ENCODE data around the gene TMEM150C. TPM values are rescaled to one million over a fixed set of nuclear protein-coding genes. Genes with fewer than 3 reads are reported as not detected.

Gene TMEM150C
- total RNA-seq = 4.9 and 5.3 TPM in 2 replicates

DNA sequence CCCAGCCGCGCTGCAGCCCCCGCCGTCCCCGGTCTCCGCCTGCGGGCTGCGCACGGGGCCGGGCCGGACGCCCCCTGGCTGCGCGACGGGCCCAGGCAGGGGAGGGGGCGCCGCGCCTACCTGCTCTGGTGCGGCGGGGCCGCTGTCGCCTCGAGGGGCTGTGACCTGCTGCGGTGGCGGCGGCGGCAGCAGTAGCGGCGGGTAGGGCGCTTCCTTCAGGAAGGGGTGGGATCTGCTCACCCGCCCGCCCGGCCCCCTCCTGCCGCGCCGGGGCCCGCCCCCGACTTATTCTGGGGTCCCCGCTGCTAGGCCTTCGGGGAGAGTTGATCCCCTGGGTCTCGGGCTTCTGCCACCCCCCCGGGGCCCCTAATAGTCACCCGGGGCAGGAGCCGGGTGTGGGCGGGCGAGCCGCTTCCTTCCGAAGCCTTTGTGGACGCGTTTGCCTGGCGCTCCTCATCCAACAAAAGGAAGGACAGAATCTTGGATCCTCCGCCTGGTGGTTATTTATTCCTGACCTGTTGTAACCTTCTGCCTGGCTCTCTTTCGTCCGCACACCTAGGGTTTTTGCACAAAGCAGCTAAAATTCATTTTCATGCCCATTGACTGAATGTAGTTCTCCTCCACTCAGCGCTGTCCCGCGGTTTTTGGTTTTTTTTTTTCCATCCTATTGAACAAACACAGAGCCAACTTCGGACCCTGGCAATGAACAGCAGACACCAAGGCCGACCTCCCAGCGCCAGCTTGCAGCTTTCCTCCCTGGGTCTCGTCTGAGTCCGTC lies at the start of gene TMEM150C:
TMEM150C (minus strand) TSS at position 203 of the 778 bp plus-strand sequence. CDS start 57,331 bp downstream, outside the sequence.
- H3K36me3 ChIP-seq (ENCODE audit: control insufficient read depth, insufficient read depth, low read length) = no peaks in the 10 kb centered on the region
- DNase-seq (ENCODE audit: low read depth) = no peak
- H3K27me3 ChIP-seq (ENCODE audit: control insufficient read depth, insufficient read depth, low read length) = peaks cover 3% of the 10 kb centered on the region
- TF ChIP-seq, protein P1, sequence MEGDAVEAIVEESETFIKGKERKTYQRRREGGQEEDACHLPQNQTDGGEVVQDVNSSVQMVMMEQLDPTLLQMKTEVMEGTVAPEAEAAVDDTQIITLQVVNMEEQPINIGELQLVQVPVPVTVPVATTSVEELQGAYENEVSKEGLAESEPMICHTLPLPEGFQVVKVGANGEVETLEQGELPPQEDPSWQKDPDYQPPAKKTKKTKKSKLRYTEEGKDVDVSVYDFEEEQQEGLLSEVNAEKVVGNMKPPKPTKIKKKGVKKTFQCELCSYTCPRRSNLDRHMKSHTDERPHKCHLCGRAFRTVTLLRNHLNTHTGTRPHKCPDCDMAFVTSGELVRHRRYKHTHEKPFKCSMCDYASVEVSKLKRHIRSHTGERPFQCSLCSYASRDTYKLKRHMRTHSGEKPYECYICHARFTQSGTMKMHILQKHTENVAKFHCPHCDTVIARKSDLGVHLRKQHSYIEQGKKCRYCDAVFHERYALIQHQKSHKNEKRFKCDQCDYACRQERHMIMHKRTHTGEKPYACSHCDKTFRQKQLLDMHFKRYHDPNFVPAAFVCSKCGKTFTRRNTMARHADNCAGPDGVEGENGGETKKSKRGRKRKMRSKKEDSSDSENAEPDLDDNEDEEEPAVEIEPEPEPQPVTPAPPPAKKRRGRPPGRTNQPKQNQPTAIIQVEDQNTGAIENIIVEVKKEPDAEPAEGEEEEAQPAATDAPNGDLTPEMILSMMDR (IDR thresholded peaks at IDR 0.05; ENCODE audit: insufficient read depth, low read length, poor library complexity, severe bottlenecking) = no peak
- H3K4me3 ChIP-seq (ENCODE audit: low read depth, low read length) = peak within 1 kb of the TSS; percentile 48

DNA sequence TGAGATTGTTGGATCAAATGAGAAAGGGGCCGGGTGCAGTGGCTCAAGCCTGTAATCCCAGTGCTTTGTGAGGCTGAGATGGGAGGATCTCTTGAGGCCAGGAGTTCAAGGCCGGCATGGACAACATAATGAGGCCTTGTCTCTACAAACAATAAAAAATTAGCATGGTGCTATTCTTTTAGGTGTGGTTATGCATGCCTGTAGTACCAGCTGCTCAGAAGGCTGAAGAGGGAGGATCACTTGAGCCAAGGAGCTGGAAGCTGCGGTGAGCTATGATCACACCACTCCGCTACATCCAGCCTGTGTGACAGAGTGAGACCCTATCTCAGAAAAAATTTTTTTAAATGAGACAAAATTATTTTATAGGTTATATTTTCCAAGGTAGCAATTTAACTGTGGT lies 49.7 kb upstream of the TMEM150C start:
- TF ChIP-seq, protein P1 (IDR thresholded peaks at IDR 0.05; ENCODE audit: insufficient read depth, low read length, poor library complexity, severe bottlenecking) = no peak
- Histone ChIP-seq H3K27me3 (ENCODE audit: control insufficient read depth, insufficient read depth, low read length) (no peaks in the 10 kb centered on the region), H3K4me3 (ENCODE audit: low read depth, low read length) (no peak overlapping the region), H3K36me3 (ENCODE audit: control insufficient read depth, insufficient read depth, low read length) (no peaks in the 10 kb centered on the region)
- no peak for DNase-seq (ENCODE audit: low read depth)

- TF ChIP-seq, protein P1 (IDR thresholded peaks at IDR 0.05; ENCODE audit: insufficient read depth, low read length, poor library complexity, severe bottlenecking) = no peak
- Histone ChIP-seq H3K4me3 (ENCODE audit: low read depth, low read length) (no peak overlapping the region), H3K27me3 (ENCODE audit: control insufficient read depth, insufficient read depth, low read length) (no peaks in the 10 kb centered on the region), H3K36me3 (ENCODE audit: control insufficient read depth, insufficient read depth, low read length) (no peaks in the 10 kb centered on the region)
- no peak for DNase-seq (ENCODE audit: low read depth)
Observed at GRCh38 chr4:82610041-82610440, 48.3 kb upstream of the TMEM150C start.

GRCh38 chr4:82606622-82607021 lies 44.8 kb upstream of the TMEM150C start:
- no peaks in the 10 kb centered on the region for H3K36me3 ChIP-seq (ENCODE audit: control insufficient read depth, insufficient read depth, low read length)
- no peak for DNase-seq (ENCODE audit: low read depth)
- no peak overlapping the region for H3K4me3 ChIP-seq (ENCODE audit: low read depth, low read length)
- TF ChIP-seq, protein P1 (IDR thresholded peaks at IDR 0.05; ENCODE audit: insufficient read depth, low read length, poor library complexity, severe bottlenecking) = no peak
- H3K27me3 ChIP-seq (ENCODE audit: control insufficient read depth, insufficient read depth, low read length) = no peaks in the 10 kb centered on the region

GRCh38 chr4:82604522-82604921 lies 42.7 kb upstream of the TMEM150C start:
- Histone ChIP-seq H3K27me3 (ENCODE audit: control insufficient read depth, insufficient read depth, low read length) (no peaks in the 10 kb centered on the region), H3K4me3 (ENCODE audit: low read depth, low read length) (no peak overlapping the region), H3K36me3 (ENCODE audit: control insufficient read depth, insufficient read depth, low read length) (no peaks in the 10 kb centered on the region)
- DNase-seq (ENCODE audit: low read depth) = no peak
- TF ChIP-seq, protein P1 (IDR thresholded peaks at IDR 0.05; ENCODE audit: insufficient read depth, low read length, poor library complexity, severe bottlenecking) = no peak
